PC-9 (cell line): Measurements from ENCODE around the gene SMAP2. TPM values are rescaled to one million over a fixed set of nuclear protein-coding genes. Genes with fewer than 3 reads are reported as not detected.

Source experiments
- BruUV-seq: library from RNA; stranded (reverse); fragments of 400-500 nt; replicated peaks from 2 replicates; lab custom pipeline; 2021; lab: Mats Ljungman, UMichigan
- CTCF ChIA-PET: fragments of 300-600 bp; sonication (Branson Sonifier 250); formaldehyde crosslinking; loops from one replicate; lab custom pipeline; 2022; ENCODE audit warnings: antibody characterized with exemption; lab: Charles Lee
- POLR2A ChIA-PET: fragments of 300-600 bp; sonication (Branson Sonifier 250); formaldehyde crosslinking; loops from one replicate; lab custom pipeline; 2022; ENCODE audit warnings: antibody characterized with exemption; ENCODE audit not compliant: unreplicated experiment; lab: Charles Lee
- DNase-seq, 2 experiments: peaks; one replicate each; pipeline versions ENCODE4 v3.0.0 to v3.0.0-alpha.2; 2015 to 2022; ENCODE audit warnings: mixed read lengths in 1 of 2
- H2AFZ ChIP-seq: fragments of 200-600 bp; sonication (generic); 2 replicates; pipeline ENCODE4 v1.8.1; 2017; ENCODE audit warnings: antibody characterized with exemption
- H3F3A ChIP-seq: fragments of 200-600 bp; sonication (generic); 2 replicates; pipeline ENCODE4 v1.8.1; 2017; ENCODE audit warnings: antibody characterized with exemption, mild to moderate bottlenecking, low read depth; ENCODE audit not compliant: insufficient read depth
- H3K27ac ChIP-seq: fragments of 200-600 bp; sonication (generic); 2 replicates; pipeline ENCODE4 v1.6.1; 2016; ENCODE audit warnings: mixed run types
- H3K27me3 ChIP-seq: fragments of 200-600 bp; sonication (generic); 2 replicates; pipeline ENCODE4 v1.6.1; 2016; ENCODE audit warnings: low read depth, mixed run types; ENCODE audit not compliant: insufficient read depth
- H3K36me3 ChIP-seq: fragments of 200-600 bp; sonication (generic); 2 replicates; pipeline ENCODE4 v1.6.1; 2016; ENCODE audit warnings: low read depth, mixed run types
- H3K4me1 ChIP-seq: fragments of 200-600 bp; sonication (generic); replicated peaks from 2 replicates; pipeline ENCODE4 v1.6.1; 2016; ENCODE audit warnings: mixed run types; ENCODE audit not compliant: insufficient read depth
- H3K4me2 ChIP-seq: fragments of 200-600 bp; sonication (generic); 2 replicates; pipeline ENCODE4 v1.6.1; 2017; ENCODE audit warnings: mixed run types
- H3K4me3 ChIP-seq: fragments of 200-600 bp; sonication (generic); 2 replicates; pipeline ENCODE4 v1.6.1; 2016; ENCODE audit warnings: mixed run types
- H3K79me2 ChIP-seq: fragments of 200-600 bp; sonication (generic); 2 replicates; pipeline ENCODE4 v1.6.1; 2017; ENCODE audit warnings: low read depth, mixed run types
- H3K9me2 ChIP-seq: fragments of 200-600 bp; sonication (generic); 2 replicates; pipeline ENCODE4 v1.8.1; 2017; ENCODE audit warnings: mild to moderate bottlenecking; ENCODE audit not compliant: insufficient read depth
- H3K9me3 ChIP-seq: fragments of 200-600 bp; sonication (generic); 2 replicates; pipeline ENCODE4 v1.8.1; 2016; ENCODE audit warnings: low read depth; ENCODE audit not compliant: insufficient read depth
- H4K20me1 ChIP-seq: fragments of 200-600 bp; sonication (generic); 2 replicates; pipeline ENCODE4 v1.8.1; 2017; ENCODE audit not compliant: insufficient read depth
- EZH2 ChIP-seq: fragments of 200-600 bp; sonication (generic); IDR thresholded peaks from 2 replicates; pipeline ENCODE4 v1.8.0; 2017; ENCODE audit warnings: antibody characterized with exemption, low read depth
- intact Hi-C: fragments of 100-400 bp; cut with micrococcal nuclease; formaldehyde crosslinking; loops from one replicate; pipeline ENCODE4 v1.10.0; 2022; ENCODE audit not compliant: unreplicated experiment
- total RNA-seq: library from RNA; stranded (reverse); gene quantifications from 2 replicates; pipeline ENCODE4 v1.2.3, GENCODE V29; 2021
- TF ChIP-seq, protein P1 (sequence below): fragments of 200-600 bp; sonication (generic); conservative IDR thresholded peaks from 2 replicates; pipeline ENCODE4 v1.6.1; 2017; ENCODE audit warnings: mixed run types, antibody characterized with exemption, mild to moderate bottlenecking, moderate library complexity

The SMAP2 gene
- total RNA-seq, 1 experiment from 2014 or later: 19.7 TPM

DNA sequence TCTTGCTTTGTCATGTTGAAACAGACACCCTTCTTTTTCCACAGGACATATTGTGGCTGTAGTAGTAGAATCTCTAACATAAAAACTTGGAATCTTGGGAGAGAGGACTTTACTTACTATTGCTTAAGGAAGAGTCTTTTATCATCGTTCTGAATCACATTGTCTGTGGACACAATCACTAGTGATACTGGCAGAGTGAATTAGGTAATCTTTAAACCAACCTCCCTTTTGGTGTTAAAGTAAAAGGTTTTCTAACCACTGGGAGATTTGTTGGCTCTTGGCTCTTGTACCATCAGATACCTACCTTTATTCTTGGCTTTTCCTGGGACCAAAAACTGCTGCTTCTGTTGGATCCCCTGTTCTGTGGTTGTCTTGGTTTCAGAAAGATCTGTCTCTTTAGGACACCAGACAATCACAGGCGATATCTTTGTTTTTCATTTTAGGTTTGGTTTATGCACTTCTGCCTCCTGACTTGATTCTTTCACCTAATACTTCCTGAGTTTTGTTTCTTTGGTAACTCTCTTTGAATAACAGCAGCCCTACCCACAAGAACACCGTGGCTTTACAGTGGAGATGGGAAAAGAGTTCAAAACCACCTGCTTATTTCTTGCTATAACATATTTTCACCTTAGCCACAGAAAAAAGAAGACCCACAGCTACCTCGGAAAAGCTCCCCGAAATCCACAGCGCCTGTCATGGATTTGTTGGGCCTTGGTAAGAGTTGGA lies 40.2 kb downstream of the SMAP2 start:
- ChIA-PET CTCF (no interaction called here), POLR2A (no interaction called here)
- DNase-seq: no peak
- BruUV-seq: no TSS peak
- Histone ChIP-seq H3K27ac (no peak overlapping the region), H3K4me2 (no peak overlapping the region), H3K27me3 (no peaks in the 10 kb centered on the region), H3F3A (no peaks in the 10 kb centered on the region), H3K9me3 (no peaks in the 10 kb centered on the region), H3K9me2 (no peaks in the 10 kb centered on the region), H3K4me1 (no peaks in the 10 kb centered on the region), H4K20me1 (no peaks in the 10 kb centered on the region), H2AFZ (no peak overlapping the region), H3K36me3 (0 out of 2 replicates have a peak, but pooled peaks cover 7% of the 10 kb centered on the region), H3K79me2 (no peaks in the 10 kb centered on the region), H3K4me3 (no peak overlapping the region)
- TF ChIP-seq, protein P1, sequence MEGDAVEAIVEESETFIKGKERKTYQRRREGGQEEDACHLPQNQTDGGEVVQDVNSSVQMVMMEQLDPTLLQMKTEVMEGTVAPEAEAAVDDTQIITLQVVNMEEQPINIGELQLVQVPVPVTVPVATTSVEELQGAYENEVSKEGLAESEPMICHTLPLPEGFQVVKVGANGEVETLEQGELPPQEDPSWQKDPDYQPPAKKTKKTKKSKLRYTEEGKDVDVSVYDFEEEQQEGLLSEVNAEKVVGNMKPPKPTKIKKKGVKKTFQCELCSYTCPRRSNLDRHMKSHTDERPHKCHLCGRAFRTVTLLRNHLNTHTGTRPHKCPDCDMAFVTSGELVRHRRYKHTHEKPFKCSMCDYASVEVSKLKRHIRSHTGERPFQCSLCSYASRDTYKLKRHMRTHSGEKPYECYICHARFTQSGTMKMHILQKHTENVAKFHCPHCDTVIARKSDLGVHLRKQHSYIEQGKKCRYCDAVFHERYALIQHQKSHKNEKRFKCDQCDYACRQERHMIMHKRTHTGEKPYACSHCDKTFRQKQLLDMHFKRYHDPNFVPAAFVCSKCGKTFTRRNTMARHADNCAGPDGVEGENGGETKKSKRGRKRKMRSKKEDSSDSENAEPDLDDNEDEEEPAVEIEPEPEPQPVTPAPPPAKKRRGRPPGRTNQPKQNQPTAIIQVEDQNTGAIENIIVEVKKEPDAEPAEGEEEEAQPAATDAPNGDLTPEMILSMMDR: no peak
- no peak for TF ChIP-seq EZH2
- intact Hi-C loops: no loop called here

DNA sequence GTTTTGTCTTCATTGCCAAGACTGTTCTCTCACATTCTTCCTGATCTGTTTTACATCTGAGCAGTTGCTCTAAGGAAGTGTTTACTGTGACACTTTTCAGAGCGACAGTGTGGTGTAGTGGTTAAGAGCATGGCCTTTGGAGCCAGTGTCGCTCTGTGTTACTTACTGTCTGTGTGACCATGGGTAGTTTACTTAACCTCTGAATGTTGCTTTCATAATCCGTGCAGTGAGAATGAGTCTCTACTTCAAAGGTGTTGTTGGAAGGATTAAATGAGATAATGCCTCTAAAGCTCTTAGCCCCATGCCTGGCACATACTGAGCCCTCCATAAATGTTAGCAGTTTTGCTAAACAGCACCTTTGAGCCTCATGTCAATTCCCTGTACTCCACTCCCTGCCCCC lies 40.8 kb downstream of the SMAP2 start:
- no peak overlapping the region for H3K4me3 ChIP-seq
- H3K4me1 ChIP-seq: no peaks in the 10 kb centered on the region
- no peaks in the 10 kb centered on the region for H3F3A ChIP-seq
- no peak for TF ChIP-seq EZH2
- TF ChIP-seq, protein P1: no peak
- H3K79me2 ChIP-seq: no peaks in the 10 kb centered on the region
- no peaks in the 10 kb centered on the region for H3K9me3 ChIP-seq
- H3K36me3 ChIP-seq: 0 out of 2 replicates have a peak, but pooled peaks cover 9% of the 10 kb centered on the region
- H3K27ac ChIP-seq: no peak overlapping the region
- DNase-seq: no peak
- CTCF ChIA-PET: interaction anchor here (0.6 kb wide), 1 partner anchor 69 kb away, joined by 3 read pairs; no protein-coding TSS in a partner anchor
- H2AFZ ChIP-seq: no peak overlapping the region
- intact Hi-C loops: no loop called here
- no peaks in the 10 kb centered on the region for H3K27me3 ChIP-seq
- no peaks in the 10 kb centered on the region for H4K20me1 ChIP-seq
- no TSS peak for BruUV-seq
- POLR2A ChIA-PET: interaction anchor here (0.6 kb wide), 1 partner anchor 279 kb away, joined by 7 read pairs; no protein-coding TSS in a partner anchor
- H3K4me2 ChIP-seq: no peak overlapping the region
- H3K9me2 ChIP-seq: no peaks in the 10 kb centered on the region

DNA sequence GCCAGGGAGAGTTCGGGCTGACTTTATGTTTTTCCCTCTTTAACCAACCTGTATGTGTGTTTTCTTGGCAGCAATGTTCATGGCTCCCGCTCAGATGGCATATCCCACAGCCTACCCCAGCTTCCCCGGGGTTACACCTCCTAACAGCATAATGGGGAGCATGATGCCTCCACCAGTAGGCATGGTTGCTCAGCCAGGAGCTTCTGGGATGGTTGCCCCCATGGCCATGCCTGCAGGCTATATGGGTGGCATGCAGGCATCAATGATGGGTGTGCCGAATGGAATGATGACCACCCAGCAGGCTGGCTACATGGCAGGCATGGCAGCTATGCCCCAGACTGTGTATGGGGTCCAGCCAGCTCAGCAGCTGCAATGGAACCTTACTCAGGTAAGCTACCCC lies 43.2 kb downstream of the SMAP2 start:
- TF ChIP-seq EZH2: no peak
- TF ChIP-seq, protein P1: no peak

More for the DNA sequence above, 43.2 kb downstream of the SMAP2 start:
- Histone ChIP-seq H3K27me3 (no peaks in the 10 kb centered on the region), H3F3A (no peaks in the 10 kb centered on the region), H3K27ac (no peak overlapping the region), H3K36me3 (peaks cover 9% of the 10 kb centered on the region; the same call in 1 of the 2 replicates), H4K20me1 (no peaks in the 10 kb centered on the region), H3K9me2 (no peaks in the 10 kb centered on the region), H2AFZ (no peak overlapping the region), H3K4me2 (no peak overlapping the region), H3K4me3 (no peak overlapping the region), H3K4me1 (no peaks in the 10 kb centered on the region), H3K9me3 (no peaks in the 10 kb centered on the region), H3K79me2 (no peaks in the 10 kb centered on the region)
- no peak for DNase-seq
- intact Hi-C loops: no loop called here
- CTCF ChIA-PET: no interaction called here
- POLR2A ChIA-PET: no interaction called here
- no TSS peak for BruUV-seq
